HG03520 (cell line): ENCODE data around the gene SLC41A2.
A peak's percentile ranks its signal among the peaks of the same experiment; 100 is the strongest.

Experiments
- ATAC-seq: cut with Tn5 transposase; IDR thresholded peaks from one replicate; pipeline ENCODE4 v1.9.1; 2021; ENCODE audit warnings: mild to moderate bottlenecking, moderate library complexity; ENCODE audit not compliant: unreplicated experiment

SLC41A2 gene

GRCh38 chr12:104933128-104933527 is 25.0 kb downstream of the SLC41A2 start:
- no peak for ATAC-seq

GRCh38 chr12:104930388-104931326 is 27.4 kb downstream of the SLC41A2 start:
- ATAC-seq, result peak; percentile 75

- ATAC-seq, result no peak
Observed at GRCh38 chr12:104929977-104930376, 28.1 kb downstream of the SLC41A2 start.

- ATAC-seq, result no peak
Observed at GRCh38 chr12:104929368-104929767, 28.7 kb downstream of the SLC41A2 start.

- ATAC-seq, result no peak
Observed at GRCh38 chr12:104928036-104928745, 29.9 kb downstream of the SLC41A2 start.

- no peak for ATAC-seq
Observed at GRCh38 chr12:104925501-104925900, 32.6 kb downstream of the SLC41A2 start.

GRCh38 chr12:104921340-104921739 is 36.8 kb downstream of the SLC41A2 start:
- no peak for ATAC-seq

- ATAC-seq, result no peak
Observed at GRCh38 chr12:104911942-104912341, 46.1 kb downstream of the SLC41A2 start.

- ATAC-seq, result no peak
Observed at GRCh38 chr12:104910196-104910840, 47.8 kb downstream of the SLC41A2 start.

- ATAC-seq, result no peak
Observed at GRCh38 chr12:104909761-104910160, 48.3 kb downstream of the SLC41A2 start.
